Cortex of kidney (tissue), 1 donor: ENCODE results near the gene EN2.

Experiments used
- DNase-seq: peaks from one replicate; lab custom pipeline; 2025; lab: John Stamatoyannopoulos, UW

Gene EN2

DNA sequence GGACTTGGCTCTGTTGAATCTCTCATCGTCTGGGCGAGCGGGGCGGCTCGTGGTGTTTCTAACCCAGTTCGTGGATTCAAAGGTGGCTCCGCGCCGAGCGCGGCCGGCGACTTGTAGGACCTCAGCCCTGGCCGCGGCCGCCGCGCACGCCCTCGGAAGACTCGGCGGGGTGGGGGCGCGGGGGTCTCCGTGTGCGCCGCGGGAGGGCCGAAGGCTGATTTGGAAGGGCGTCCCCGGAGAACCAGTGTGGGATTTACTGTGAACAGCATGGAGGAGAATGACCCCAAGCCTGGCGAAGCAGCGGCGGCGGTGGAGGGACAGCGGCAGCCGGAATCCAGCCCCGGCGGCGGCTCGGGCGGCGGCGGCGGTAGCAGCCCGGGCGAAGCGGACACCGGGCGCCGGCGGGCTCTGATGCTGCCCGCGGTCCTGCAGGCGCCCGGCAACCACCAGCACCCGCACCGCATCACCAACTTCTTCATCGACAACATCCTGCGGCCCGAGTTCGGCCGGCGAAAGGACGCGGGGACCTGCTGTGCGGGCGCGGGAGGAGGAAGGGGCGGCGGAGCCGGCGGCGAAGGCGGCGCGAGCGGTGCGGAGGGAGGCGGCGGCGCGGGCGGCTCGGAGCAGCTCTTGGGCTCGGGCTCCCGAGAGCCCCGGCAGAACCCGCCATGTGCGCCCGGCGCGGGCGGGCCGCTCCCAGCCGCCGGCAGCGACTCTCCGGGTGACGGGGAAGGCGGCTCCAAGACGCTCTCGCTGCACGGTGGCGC lies at the start of gene EN2:
TSS of gene EN2 (plus strand) at position 19 of the 767 bp plus-strand sequence. CDS start at position 268, 249 bp downstream.
- DNase-seq: no peak

DNA sequence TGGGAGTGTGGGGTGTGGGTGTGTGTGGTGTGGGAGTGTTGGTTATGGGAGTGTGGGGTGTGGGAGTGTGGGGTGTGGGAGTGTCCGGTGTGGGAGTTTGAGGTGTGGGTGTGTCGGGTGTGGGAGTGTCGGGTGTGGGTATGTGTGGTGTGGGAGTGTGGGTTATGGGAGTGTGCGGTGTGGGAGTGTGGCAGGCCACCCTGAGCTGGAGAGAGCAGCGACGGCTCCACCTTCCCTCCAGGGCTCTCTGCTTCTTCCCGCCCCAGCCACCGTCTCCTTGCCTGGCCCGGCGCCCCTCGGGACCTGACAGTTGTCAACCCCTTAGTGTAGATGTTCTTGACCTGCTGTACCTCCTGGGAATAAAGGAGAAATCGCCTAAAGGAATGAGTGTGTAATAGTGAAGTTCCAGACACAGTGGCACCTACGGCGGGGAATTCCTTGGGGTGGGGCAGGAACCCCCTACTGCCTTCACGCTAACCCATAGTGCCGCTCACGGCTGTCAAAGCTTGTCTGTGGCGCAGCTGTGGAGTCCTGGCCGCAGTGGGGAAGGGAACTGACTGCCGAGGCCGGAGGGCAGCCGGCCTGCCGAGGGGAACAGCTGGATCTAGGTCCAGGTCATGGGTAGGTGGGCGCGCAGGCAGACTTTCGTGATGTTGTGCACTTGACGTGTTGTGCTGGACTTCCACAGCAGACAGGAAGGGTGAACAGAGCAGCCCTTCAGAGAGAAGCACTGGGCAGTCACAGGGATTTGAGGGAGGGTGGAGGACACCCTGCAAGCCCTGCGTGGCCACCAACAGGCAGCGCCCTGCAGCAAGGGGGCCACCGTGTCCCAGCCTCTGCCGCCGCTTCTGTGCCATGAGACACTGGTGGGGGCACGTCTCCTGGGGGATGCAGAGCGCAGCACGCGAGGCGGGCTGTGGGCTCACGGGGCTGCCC lies 49.0 kb upstream of the EN2 start:
- no peak for DNase-seq

DNA sequence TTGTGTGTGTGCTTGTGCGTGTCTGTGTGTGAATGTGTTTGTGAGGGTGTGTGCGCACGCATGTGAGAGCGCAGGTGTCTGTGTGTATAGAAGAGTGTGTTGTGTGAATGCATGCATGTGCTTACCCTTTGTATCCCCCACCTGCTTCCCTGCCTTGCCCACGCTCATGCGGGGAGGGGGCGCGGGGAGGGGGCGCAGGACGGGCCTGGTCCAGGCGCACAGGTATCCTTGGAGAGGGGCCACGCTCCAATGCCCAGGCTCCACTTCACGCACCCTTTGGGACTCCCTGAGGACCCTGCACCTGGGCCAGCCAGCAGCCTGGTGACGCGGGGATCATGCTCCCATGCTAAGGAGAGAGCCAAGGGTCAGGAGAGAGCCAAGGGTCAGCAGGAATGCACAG lies 47.9 kb upstream of the EN2 start:
- no peak for DNase-seq

DNA sequence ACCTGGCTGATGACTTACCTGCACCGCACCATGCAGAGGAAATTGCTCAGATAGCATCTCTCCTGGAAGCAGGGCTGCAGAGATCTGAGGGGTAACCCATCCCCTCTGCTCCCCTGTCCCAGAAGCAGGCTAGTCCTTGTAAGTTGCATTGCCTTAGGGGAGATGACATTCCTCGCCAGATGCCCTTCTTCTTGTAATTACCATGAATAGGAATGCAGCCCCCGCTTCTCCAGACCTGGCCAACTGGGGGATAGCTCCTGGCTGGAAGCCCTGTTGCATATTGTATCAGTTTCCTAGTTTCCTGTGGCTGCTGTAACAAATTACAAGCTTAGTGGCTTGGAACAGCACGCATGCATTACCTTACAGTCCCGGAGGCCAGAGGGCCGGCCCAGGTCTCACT lies 47.5 kb upstream of the EN2 start:
- DNase-seq: no peak

DNA sequence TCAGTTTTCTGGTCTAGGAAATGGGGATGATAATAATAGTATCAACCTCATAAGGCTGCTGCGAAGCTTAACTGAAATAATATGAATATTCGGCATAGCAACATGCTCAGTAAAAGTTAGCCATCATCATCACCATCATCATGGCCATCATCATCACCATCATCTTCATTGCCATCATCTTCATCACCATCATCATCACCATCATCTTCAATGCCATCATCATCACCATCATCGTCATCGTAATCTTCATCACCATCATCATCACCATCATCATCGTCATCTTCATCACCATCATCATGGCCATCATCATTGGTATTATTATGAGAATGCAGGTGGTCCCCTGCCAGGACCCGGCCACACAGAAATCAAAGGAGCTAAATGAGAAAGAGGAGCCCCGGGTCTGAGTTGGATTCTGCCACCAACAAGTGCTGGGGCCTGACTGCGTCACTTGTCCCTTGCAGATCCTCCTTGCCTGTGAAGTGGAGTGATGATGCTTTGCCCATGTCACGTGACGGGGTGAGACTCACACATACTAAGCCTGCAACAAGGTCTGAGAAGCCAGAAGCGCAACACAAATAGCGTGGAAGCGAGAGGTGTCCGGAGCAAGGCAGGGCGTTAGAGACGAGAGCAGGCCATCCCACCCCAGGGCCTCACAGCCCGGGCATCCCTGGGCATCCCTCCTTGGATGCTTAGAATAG lies 46.1 kb upstream of the EN2 start:
- no peak for DNase-seq

DNA sequence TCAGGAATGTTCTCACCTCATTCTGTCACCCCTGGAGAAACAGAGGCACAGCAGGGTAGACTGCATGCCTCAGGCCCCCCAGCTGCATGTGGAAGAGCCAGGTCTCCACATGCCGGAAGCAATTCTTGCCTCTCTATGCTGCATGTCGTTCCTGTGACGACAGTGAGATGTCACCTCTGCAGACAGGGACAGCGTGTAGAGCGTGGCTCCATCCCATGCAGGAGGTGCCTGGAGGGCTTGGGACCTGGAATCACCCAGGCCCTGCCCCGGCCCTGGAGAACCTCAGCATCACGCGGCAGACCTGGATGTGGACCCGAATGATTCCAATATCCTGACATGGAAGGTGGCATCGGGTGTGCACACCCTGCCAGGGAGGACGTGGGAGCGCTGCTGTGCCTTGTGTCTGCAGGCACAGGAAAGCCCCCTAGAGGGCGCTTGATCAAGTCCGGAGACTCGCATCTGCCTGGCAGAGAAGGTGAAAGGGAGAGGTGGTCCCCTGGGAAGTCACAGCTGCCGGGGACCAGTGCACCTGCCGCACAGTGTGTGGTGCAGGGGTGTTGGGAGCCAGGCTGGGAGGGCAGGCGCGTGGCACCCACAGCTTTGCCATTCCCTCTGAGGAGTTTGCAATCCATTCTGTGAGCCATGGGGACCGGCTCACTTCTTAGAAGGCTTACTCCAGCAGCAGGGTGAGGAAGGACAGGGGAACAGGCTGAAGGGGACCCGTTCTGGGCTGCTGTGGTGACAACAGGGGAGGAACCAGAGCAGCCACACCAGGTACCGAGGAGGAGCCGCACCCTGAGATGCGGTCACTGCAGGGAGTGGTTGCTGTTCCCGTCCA lies 45.3 kb upstream of the EN2 start:
- DNase-seq: no peak

DNA sequence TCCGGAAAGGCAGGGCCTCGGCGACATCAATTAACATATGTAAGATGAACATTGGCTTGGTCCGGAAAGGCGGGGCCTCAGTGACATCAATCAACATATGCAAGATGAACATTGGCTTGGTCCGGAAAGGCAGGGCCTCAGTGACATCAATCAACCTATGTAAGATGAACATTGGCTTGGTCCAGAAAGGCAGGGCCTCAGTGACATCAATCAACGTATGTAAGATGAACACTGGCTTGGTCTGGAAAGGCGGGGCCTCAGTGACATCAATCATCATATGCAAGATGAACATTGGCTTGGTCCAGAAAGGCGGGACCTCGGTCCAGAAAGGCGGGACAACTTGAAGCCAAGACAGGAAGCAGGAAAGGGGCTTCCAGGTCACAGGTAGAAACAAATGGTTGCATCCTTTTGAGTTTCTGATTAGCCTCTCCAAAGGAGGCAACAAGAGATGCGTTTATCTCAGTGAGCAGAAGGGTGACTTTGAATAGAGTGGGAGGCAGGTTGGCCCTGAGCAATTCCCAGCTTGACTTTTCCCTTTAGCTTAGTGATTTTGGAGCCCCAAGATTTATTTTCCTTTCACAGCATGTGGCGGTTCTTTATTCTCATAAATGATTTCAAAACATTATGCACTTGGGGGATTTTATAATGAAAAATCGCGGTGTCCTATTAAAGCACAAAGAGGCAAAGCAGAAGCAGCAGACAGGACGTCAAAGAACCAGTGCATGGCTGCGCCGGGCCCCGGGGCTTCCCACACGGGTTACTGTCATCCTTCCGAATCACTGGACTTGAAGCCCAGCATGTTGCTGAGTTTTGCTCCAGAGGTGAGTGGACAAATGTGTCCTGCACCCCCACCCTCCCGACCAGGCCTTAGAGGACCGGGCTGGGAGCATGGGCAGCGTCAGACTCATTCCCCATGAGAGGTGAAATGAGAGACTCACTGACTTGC lies 43.1 kb upstream of the EN2 start:
- DNase-seq: no peak

DNA sequence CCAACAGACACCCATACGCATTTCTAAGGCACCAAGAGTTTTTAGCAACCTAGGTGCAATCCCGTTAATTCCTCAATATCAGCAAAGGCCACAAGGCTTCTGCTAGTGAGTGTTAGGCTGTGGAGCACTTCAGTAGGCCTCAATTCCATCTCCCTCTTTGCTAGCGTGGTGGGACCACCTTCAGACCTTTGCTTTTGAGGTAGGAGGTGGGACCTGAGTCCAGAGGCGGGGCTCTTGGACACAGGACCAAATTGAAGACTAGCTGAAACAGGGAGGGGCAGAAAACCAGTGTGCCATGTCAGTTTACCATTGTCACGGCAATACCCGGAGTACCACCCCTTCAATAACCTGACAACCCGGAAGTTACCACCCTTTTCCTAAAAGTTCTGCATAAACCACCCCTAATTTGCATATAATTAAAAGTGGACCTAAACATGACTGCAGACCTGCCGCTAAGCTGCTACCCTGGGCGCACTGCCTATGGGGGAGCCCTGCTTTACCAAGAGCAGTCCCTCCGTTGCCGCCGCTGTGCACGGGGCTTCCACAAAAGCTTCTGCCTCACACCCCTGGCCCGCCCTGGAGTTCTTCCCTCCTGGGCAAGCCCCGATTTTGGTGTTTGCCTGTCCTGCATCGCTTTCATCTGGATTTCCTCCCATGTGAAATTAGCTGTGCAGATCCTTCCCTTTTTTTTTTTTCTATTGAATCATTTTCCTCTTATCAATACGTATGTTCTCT lies 41.1 kb upstream of the EN2 start:
- no peak for DNase-seq

DNA sequence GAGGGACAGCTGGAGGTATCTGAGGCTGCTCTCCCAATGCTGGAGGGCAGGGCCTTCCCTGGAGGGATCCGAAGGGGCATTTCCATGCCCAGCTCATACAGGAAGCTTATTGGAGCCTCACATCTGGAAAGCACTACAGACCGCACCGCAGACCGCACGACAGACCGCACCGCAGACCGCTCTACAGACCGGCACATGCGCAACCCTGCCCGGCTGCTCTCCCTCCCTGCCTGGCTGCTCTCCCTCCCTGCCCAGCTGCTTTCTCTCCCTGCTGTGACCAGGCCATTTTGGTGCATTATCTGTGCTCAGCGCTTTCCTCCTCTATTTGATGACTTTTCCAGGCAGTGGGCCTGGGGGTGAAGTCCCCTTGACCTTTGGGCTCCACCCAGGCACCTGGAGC lies 39.6 kb upstream of the EN2 start:
- DNase-seq: no peak

DNA sequence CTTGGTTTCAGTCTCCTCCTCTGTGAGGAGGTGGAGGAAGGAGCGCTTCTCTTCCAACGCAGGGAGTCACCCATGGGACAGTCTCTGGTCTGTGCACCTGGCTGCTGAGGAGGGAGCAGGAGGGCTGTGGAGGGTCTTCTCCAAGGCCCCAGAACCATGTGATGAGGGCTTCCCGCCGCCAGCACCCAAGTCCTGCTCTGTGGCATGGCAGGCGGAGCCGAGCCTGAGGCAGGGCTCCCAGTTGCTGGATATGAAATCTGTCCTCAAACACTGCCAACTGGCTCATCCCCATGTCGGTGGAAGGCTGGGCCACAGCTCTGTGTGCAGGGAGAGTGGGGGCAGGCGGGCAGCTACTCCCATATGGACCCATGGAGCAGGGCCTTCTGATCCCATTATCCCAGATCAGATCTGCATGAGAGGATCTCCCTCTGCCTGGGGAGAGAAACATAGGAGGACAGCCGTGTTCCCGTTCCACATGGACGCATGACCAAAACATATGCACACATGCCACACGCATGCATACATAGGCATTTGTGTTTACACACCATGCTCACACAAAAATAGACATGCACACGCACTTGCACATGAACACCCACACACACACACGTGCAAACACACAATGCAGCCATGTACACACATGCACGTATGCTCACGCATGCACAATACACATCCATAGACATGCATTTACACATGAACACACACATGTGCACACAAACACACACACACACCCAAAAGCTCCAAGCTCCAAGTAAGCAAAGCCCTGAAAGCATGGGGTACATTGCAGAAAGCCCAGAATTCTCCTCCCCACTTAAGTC lies 38.8 kb upstream of the EN2 start:
- no peak for DNase-seq

DNA sequence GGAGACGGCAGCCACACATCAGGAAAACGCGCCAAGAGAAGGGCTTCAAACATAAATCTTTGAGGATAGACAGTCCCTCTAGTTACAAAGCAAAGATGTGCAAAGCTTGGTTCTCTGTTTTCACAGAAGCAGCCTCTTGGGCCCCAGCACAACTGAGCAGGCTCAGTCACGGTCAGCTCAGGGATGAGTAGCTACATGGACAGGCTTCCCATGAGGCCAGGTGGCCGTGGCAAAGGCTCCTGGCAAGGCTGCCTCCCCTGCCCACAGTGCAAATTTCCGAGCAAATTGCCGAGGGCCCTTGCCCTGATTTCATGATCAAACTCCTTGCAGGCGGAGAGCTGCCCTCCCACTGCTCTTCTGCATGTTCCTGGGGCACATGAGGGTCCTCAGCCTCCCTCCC lies 37.8 kb upstream of the EN2 start:
- DNase-seq: no peak

DNA sequence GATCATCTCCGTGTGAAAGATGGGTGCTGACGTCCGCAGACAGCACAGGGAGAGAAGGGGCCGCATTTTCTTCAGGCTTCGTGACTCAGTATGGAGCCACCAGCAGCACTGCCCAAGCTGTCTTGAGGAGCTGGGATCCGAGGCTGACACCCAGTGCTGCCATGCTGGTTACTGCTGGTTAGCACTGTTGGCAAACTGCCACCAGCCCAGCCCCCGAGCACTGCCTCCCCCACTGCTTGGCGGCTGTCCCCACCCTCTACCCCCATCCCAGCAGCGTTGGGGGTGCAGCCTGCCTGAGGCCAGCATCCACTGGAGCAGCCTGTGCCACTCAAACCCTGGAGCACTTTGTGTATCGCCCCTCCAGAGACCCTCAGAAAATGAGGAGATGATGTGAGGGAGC lies 35.8 kb upstream of the EN2 start:
- DNase-seq: no peak

DNA sequence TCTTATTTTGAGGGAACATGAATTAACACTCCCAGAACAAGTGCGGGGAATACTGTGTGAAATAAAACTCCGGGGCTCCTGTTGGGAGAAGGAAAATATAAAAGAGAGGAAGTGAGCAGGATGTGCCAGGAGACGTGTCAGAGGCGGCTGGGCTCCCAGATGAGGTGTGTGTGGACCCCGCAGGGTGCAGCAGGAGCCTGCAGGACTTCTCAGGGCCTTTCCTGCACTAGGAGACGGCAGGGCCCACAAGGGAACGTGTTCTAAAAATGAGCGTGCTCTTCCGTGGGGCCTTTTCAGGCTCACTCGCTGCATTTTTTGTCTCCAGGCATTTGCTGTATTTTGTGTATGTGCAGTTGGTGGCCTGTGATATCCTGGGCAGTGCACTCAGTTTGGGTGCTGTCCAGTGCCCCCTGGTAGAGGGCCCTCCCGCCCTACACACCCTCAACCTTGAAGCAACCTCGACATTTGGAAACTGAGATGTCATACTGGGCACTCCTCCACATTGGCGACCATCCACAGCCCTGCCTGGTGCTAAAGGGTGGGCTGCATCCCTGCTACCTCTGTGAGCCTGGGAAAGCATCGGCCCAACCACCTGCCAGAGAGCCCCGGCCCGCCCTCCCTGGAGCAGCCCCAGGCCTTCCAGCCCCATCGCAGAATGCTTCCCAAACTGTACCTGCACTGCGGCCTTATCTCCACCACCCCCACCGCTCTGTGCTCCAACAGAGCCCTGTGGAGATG lies 35.2 kb upstream of the EN2 start:
- no peak for DNase-seq

DNA sequence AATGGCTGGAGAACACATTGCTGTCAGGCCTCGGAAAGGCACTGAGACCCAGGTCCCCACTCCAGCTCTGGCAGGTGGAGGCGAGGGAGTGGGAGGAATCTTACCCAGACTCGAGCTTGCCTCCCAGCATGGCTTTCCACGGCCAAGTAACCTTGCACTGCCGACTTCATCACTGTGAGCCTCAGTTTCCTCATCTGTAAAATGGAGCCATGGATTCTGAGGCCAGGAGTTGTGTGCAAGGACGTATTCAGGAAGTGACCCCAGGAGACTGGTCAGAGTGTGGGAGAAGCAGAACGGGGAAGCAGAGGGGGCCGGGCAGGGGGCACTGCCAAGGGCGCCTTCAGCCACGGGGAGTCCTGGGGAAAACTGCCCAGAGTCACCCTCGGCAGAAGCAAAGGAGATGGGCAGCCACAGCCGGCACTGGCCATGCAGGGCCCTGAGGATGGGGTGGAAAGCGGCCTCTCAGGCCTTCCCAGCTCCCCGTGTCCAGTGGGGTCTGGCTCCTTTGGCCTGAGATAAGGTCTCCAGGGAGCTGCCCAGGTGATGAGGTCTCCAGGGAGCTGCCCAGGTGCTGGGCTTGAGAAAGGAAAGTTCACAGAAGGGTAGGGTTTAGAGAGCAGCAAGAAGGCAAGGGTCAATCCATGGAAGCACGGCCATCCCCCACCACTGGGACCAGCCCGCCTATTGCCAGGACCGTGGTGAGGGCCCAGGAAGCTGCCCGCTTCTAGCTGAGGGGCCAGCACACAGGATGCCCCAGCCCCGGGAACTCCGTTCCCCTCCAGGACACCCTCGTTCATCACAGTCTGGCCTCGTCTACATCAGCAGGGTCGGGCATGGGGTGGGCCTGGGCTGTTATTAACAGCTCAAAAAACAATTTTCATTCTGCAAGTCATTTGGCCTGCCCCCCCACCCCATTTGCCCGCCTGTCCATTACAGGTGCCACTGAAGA lies 34.3 kb upstream of the EN2 start:
- no peak for DNase-seq

DNA sequence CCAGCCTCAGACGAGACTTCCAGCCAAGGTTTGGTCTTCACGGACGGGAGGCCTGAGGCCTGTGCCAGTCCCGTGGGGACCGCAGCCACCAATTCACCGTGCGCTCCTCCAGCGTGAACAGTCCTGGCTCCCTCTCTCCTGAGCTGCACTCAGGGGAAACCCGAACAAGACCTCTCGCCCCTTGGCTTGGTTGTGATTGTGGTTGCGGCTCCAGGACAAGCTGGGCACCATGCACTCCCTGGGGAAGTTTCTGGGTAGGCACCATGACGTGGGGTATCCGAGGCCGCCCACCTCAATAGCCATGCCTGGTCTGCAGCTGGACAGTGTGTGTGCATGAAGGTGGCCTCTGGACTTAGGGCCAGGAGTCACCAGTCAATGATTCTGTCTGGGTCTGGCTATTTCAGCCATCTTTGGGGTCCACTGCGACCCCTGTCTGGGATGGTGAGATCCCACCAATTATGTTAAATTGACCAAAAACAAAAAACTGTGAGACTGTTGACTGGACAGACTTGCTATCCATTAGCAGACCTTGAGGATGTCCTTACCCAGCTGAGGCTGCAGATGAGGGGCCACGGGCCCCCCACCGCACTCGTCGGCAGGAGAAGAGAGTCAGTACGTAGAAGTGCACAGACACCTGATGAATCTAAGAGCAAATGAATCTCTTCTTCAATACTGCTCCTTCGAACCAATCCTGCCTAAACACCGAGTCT lies 33.5 kb upstream of the EN2 start:
- no peak for DNase-seq

DNA sequence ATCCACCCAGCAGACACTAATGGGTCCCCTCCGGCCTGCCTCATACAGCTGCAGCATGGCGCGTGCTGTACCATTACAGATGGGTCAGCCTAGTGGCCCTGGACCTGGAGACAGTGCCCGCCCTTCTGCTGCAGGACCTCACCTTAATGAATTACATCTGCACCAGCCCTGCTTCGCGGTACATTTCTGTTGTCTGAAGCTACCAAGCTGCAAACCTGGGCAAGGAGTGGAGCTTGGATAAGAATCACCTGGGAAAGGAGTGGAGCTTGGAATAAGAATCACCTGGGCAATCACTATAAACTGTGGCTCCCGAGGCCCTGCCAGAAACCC lies 33.0 kb upstream of the EN2 start:
- no peak for DNase-seq

DNA sequence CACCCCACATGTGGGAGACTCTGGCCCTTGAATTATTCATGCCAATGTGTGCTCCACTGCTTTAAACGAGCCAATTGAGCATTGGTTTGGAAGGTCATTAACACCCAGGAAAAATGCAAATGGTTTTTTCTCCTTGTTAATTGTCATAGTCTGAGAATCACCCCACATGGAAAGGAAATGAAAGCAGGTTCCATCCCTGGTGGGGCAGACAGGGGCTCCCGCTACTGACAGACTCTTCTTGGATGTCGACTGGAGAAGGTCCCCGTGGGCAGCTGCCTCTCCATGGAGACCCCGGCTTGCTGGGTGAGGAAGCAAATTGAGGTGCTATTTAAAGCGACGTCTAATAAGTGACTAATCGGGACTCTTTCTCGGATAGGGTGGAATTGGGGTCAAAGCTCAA lies 32.0 kb upstream of the EN2 start:
- no peak for DNase-seq
